Medulla oblongata (tissue), 1 donor: ENCODE data around the gene KRT86.

Experiments used
- DNase-seq: peaks from one replicate; pipeline ENCODE4 v3.0.0-alpha.2; 2015; ENCODE audit errors: extremely low spot score

Gene KRT86

GRCh38 chr12:52356031-52356761, 81.8 kb downstream of the KRT86 start:
- DNase-seq = no peak

DNA sequence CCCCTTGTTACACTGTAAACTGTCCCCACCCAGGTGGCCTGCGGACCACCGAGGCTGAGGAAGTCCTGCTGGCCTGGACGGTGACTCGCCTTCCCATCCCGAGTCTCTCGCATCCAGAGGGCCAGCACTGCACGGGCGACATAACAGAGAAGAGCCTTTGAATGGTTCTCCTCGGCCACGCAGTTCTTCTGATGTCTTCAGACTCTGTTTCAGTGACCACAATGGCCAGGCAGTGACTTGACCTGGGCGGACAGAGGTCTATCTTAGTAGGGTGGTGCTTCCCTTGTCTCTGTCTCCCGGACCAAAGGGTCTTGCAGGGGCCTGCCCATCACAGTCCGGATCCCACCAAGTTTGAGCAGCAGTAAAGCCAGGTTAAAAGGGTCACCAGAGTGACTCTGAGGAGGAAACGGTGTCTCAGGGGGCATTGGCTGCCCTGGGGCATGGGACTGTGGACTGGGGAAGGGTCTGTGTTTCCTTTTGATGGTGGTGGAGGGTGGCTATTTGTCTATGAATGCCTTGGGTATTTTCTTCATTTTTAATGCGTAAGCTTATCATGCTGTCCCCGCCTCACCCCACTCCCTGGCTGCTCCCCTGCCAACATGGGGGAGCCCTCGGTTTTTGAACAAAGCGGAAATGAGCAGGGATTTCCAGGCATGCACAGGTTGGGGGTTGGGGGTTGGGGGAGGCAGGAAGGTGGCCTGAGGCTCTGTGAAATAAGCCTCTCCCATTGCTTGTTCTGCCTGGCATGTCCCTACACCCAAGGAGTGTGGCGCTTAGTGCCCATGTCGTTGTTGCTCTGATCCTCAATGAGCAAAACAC, 82.5 kb downstream of the KRT86 start:
- no peak for DNase-seq
